Loucy (cell line): ENCODE results near the gene BPIFB2.

Source experiments
- H2AFZ ChIP-seq: fragments of 200-600 bp; sonication (generic); 2 replicates; pipeline ENCODE4 v1.6.0; 2016; ENCODE audit warnings: antibody characterized with exemption, mild to moderate bottlenecking, low read length, moderate library complexity
- H3F3A ChIP-seq: fragments of 200-600 bp; 2 replicates; pipeline ENCODE4 v1.6.0; 2016; ENCODE audit warnings: antibody characterized with exemption, low read depth, mild to moderate bottlenecking
- H3K27me3 ChIP-seq: fragments of 200-600 bp; sonication (generic); 2 replicates; pipeline ENCODE4 v1.6.1; 2014; ENCODE audit warnings: low read length, mild to moderate bottlenecking; ENCODE audit not compliant: insufficient read depth, poor library complexity, severe bottlenecking
- H3K36me3 ChIP-seq: fragments of 200-600 bp; sonication (generic); 2 replicates; pipeline ENCODE4 v1.6.1; 2016; ENCODE audit warnings: low read length; ENCODE audit not compliant: insufficient read depth
- H3K4me1 ChIP-seq: fragments of 200-600 bp; sonication (generic); 2 replicates; pipeline ENCODE4 v1.5.1; 2014; ENCODE audit warnings: low read length, mild to moderate bottlenecking; ENCODE audit not compliant: insufficient read depth, poor library complexity, severe bottlenecking
- H3K4me2 ChIP-seq: fragments of 200-600 bp; sonication (generic); 2 replicates; pipeline ENCODE4 v1.6.0; 2014; ENCODE audit warnings: antibody characterized with exemption, low read length, low read depth, mild to moderate bottlenecking; ENCODE audit not compliant: poor library complexity, severe bottlenecking
- H3K4me3 ChIP-seq: fragments of 200-600 bp; sonication (generic); 2 replicates; pipeline ENCODE4 v1.5.1; 2014; ENCODE audit warnings: low read length, mild to moderate bottlenecking, mixed read lengths; ENCODE audit not compliant: poor library complexity, severe bottlenecking
- H3K79me2 ChIP-seq: fragments of 200-600 bp; sonication (generic); 2 replicates; pipeline ENCODE4 v1.6.1; 2014; ENCODE audit warnings: low read length; ENCODE audit not compliant: insufficient read depth
- H3K9ac ChIP-seq: fragments of 200-600 bp; sonication (generic); 2 replicates; pipeline ENCODE4 v1.6.0; 2014; ENCODE audit warnings: mild to moderate bottlenecking, low read depth, low read length, moderate library complexity; ENCODE audit not compliant: poor library complexity, severe bottlenecking
- H3K9me2 ChIP-seq: fragments of 200-600 bp; sonication (generic); replicated peaks from 2 replicates; pipeline ENCODE4 v1.6.1; 2016; ENCODE audit warnings: low read depth, low read length, mixed read lengths
- H3K9me3 ChIP-seq: fragments of 200-600 bp; sonication (generic); 2 replicates; pipeline ENCODE4 v1.6.1; 2014; ENCODE audit warnings: mild to moderate bottlenecking, antibody characterized with exemption, low read length, low read depth; ENCODE audit not compliant: insufficient read depth
- H4K20me1 ChIP-seq: fragments of 200-600 bp; sonication (generic); 2 replicates; pipeline ENCODE4 v1.6.0; 2014; ENCODE audit warnings: antibody characterized with exemption, low read length, mild to moderate bottlenecking; ENCODE audit not compliant: insufficient read depth, poor library complexity, severe bottlenecking
- CTCF ChIP-seq: fragments of 200-600 bp; sonication (generic); conservative IDR thresholded peaks from 2 replicates; pipeline ENCODE4 v1.5.1; 2014; ENCODE audit warnings: mild to moderate bottlenecking, antibody characterized with exemption, low read length
- EZH2phosphoT487 ChIP-seq: fragments of 200-600 bp; IDR thresholded peaks from 2 replicates; pipeline ENCODE4 v1.6.1; 2018; ENCODE audit warnings: antibody characterized with exemption, mild to moderate bottlenecking, moderate library complexity, borderline replicate concordance

The BPIFB2 gene

GRCh38 chr20:33026072-33026778 is 18.7 kb downstream of the BPIFB2 start:
- Histone ChIP-seq H3K9me2 (no peaks in the 10 kb centered on the region), H3K27me3 (no peaks in the 10 kb centered on the region), H3K4me2 (no peak overlapping the region), H3K79me2 (no peaks in the 10 kb centered on the region), H3K9ac (no peak overlapping the region), H4K20me1 (no peaks in the 10 kb centered on the region), H3K4me3 (no peak overlapping the region), H3K36me3 (no peaks in the 10 kb centered on the region), H3K9me3 (no peaks in the 10 kb centered on the region), H2AFZ (no peak overlapping the region), H3K4me1 (peaks cover 15% of the 10 kb centered on the region), H3F3A (no peaks in the 10 kb centered on the region)
- TF ChIP-seq EZH2phosphoT487, result no peak
- TF ChIP-seq CTCF, result no peak

GRCh38 chr20:33026779-33027759 is 19.6 kb downstream of the BPIFB2 start:
- Histone ChIP-seq H3K9me3 (no peaks in the 10 kb centered on the region), H3K36me3 (no peaks in the 10 kb centered on the region), H3K4me3 (no peak overlapping the region), H3K79me2 (no peaks in the 10 kb centered on the region), H3K4me2 (no peak overlapping the region), H4K20me1 (no peaks in the 10 kb centered on the region), H2AFZ (no peak overlapping the region), H3F3A (no peaks in the 10 kb centered on the region), H3K9me2 (no peaks in the 10 kb centered on the region), H3K9ac (no peak overlapping the region), H3K4me1 (peaks cover 15% of the 10 kb centered on the region), H3K27me3 (no peaks in the 10 kb centered on the region)
- no peak for TF ChIP-seq CTCF
- no peak for TF ChIP-seq EZH2phosphoT487

GRCh38 chr20:33027769-33028751 is 20.6 kb downstream of the BPIFB2 start:
- no peaks in the 10 kb centered on the region for H3K36me3 ChIP-seq
- no peaks in the 10 kb centered on the region for H3K27me3 ChIP-seq
- H3K4me2 ChIP-seq, result no peak overlapping the region
- no peaks in the 10 kb centered on the region for H3K79me2 ChIP-seq
- no peak overlapping the region for H3K9ac ChIP-seq
- H3F3A ChIP-seq, result no peaks in the 10 kb centered on the region
- H3K4me3 ChIP-seq, result no peak overlapping the region
- H3K4me1 ChIP-seq, result peaks cover 15% of the 10 kb centered on the region
- no peak for TF ChIP-seq CTCF
- TF ChIP-seq EZH2phosphoT487, result no peak
- H3K9me3 ChIP-seq, result no peaks in the 10 kb centered on the region
- no peaks in the 10 kb centered on the region for H4K20me1 ChIP-seq
- H2AFZ ChIP-seq, result no peak overlapping the region
- H3K9me2 ChIP-seq, result no peaks in the 10 kb centered on the region
